HepG2 (cell line): ENCODE measurements around the gene IP6K3. TPM values are rescaled to one million over a fixed set of nuclear protein-coding genes. Genes with fewer than 3 reads are reported as not detected.

Experiments used
- ATAC-seq: fragments of 200-7000 bp; cut with Tn5 transposase; 3 replicates; pipeline ENCODE4 v1.9.1; 2020; ENCODE audit warnings: mild to moderate bottlenecking, moderate library complexity
- BruUV-seq: library from RNA; stranded (reverse); fragments of 400-500 nt; replicated peaks from 2 replicates; lab custom pipeline; 2021; lab: Mats Ljungman, UMichigan
- CTCF ChIA-PET: fragments of 300-600 bp; formaldehyde crosslinking; extraction: SDS; loops from one replicate; lab custom pipeline; 2021; ENCODE audit warnings: low total read pairs, inconsistent platforms, low intra/inter-chr PET ratio; lab: Yijun Ruan, JAX
- POLR2A ChIA-PET: fragments of 350-600 bp; sonication (Branson Sonifier 250); formaldehyde crosslinking; loops from one replicate; lab custom pipeline; 2020; ENCODE audit warnings: antibody characterized with exemption, inconsistent platforms; lab: Yijun Ruan, JAX
- DNase-seq: peaks from one replicate; pipeline ENCODE4 v3.0.0-alpha.2; 2015; ENCODE audit warnings: low spot score
- FAIRE-seq: peaks from 3 replicates; lab custom pipeline; 2011; peaks lifted over from hg19 to GRCh38; lab: Jason Lieb, UNC
- H2AFZ ChIP-seq: one replicate; pipeline ENCODE4 v1.6.1; 2011; ENCODE audit warnings: low read length, inconsistent platforms
- H3K27ac ChIP-seq: fragments of 300-600 bp; 3 replicates; pipeline ENCODE4 v1.8.0; 2011; ENCODE audit warnings: mixed run types, mild to moderate bottlenecking, mixed read lengths, low read length, inconsistent platforms; ENCODE audit not compliant: insufficient read depth; ENCODE audit errors: extremely low read length
- H3K27me3 ChIP-seq, 2 experiments: fragments of 200-600 bp in 1 of 2; 2 replicates in 1 of 2; 3 replicates in 1 of 2; pipeline versions ENCODE4 v1.6.0 to v1.8.0; 2011; ENCODE audit warnings: low read length in 2 of 2, mild to moderate bottlenecking in 2 of 2, moderate library complexity in 2 of 2, inconsistent platforms in 1 of 2; ENCODE audit not compliant: insufficient read depth in 2 of 2, control insufficient read depth in 1 of 2
- H3K36me3 ChIP-seq, 2 experiments: fragments of 200-600 bp in 1 of 2; replicated peaks in 1 of 2; 2 replicates in 1 of 2; 3 replicates in 1 of 2; pipeline versions ENCODE4 v1.5.1 to v1.8.0; 2011; ENCODE audit warnings: low read length in 2 of 2, inconsistent platforms in 1 of 2; ENCODE audit not compliant: insufficient read depth in 2 of 2, control insufficient read depth in 1 of 2
- H3K4me1 ChIP-seq: 2 replicates; pipeline ENCODE4 v1.5.1; 2012; ENCODE audit warnings: low read length, inconsistent platforms; ENCODE audit not compliant: insufficient read depth
- H3K4me2 ChIP-seq: 2 replicates; pipeline ENCODE4 v1.6.0; 2011; ENCODE audit warnings: low read depth, low read length, inconsistent platforms
- H3K4me3 ChIP-seq, 3 experiments: fragments of 200-600 bp in 1 of 3; sonication (generic), shearing (Covaris generic) in 1 of 3; replicated peaks in 1 of 3; 2 replicates each; pipeline ENCODE4 v1.5.1; 2011 to 2016; ENCODE audit warnings: low read length in 3 of 3, inconsistent platforms in 2 of 3, low read depth in 2 of 3, mild to moderate bottlenecking in 2 of 3, control low read depth in 1 of 3, mixed read lengths in 1 of 3; ENCODE audit not compliant: insufficient read depth in 1 of 3
- H3K79me2 ChIP-seq: one replicate; pipeline ENCODE4 v1.6.1; 2011; ENCODE audit warnings: low read length, inconsistent platforms; ENCODE audit not compliant: insufficient read depth
- H3K9ac ChIP-seq: 2 replicates; pipeline ENCODE4 v1.6.0; 2011; ENCODE audit warnings: mild to moderate bottlenecking, low read depth, low read length, inconsistent platforms; ENCODE audit not compliant: insufficient read depth
- H3K9me3 ChIP-seq: 2 replicates; pipeline ENCODE4 v1.5.1; 2012; ENCODE audit warnings: mild to moderate bottlenecking, low read length
- H4K20me1 ChIP-seq: 2 replicates; pipeline ENCODE4 v1.6.0; 2011; ENCODE audit warnings: inconsistent platforms, mild to moderate bottlenecking, low read length, moderate library complexity; ENCODE audit not compliant: insufficient read depth
- AGO2 ChIP-seq: fragments of 200-400 bp; formaldehyde crosslinking; optimal IDR thresholded peaks from 2 replicates; pipeline ENCODE3; 2017; ENCODE audit warnings: mild to moderate bottlenecking, low read depth, low read length, moderate library complexity
- CEBPG ChIP-seq: IDR thresholded peaks from 2 replicates; pipeline ENCODE4 v1.6.1; 2016
- RAD21 ChIP-seq: fragments of 450-650 bp; formaldehyde crosslinking; IDR thresholded peaks from 2 replicates; pipeline ENCODE4 v1.5.0; 2020; ENCODE audit warnings: mild to moderate bottlenecking
- SMC3 ChIP-seq: IDR thresholded peaks from 2 replicates; pipeline ENCODE4 v1.6.1; 2011; ENCODE audit warnings: low read length, improper control_type of control experiment
- STAG1 ChIP-seq: sonication (generic); formaldehyde crosslinking; IDR thresholded peaks from 2 replicates; pipeline ENCODE4 v1.4.0; 2020; ENCODE audit warnings: missing genetic modification reagents
- ZBTB42 ChIP-seq: sonication (generic); formaldehyde crosslinking; IDR thresholded peaks from 2 replicates; pipeline ENCODE4 v1.5.0; 2020; ENCODE audit warnings: mild to moderate bottlenecking, missing genetic modification reagents
- ZFAT ChIP-seq: sonication (generic); formaldehyde crosslinking; conservative IDR thresholded peaks from 2 replicates; pipeline ENCODE4 v1.8.1; 2023; ENCODE audit warnings: missing genetic modification reagents, inconsistent platforms
- ZFY ChIP-seq: sonication (generic); formaldehyde crosslinking; IDR thresholded peaks from 2 replicates; pipeline ENCODE4 v1.4.0; 2020; ENCODE audit warnings: missing genetic modification reagents
- ZNF776 ChIP-seq: sonication (generic); formaldehyde crosslinking; IDR thresholded peaks from 2 replicates; pipeline ENCODE4 v1.4.0; 2020; ENCODE audit warnings: mild to moderate bottlenecking, missing genetic modification reagents
- WGBS: methylation state at CpG from one replicate; pipeline ENCODE4 v1.1.6; 2017; ENCODE audit warnings: low lambda C conversion rate; 5-methylcytosine and 5-hydroxymethylcytosine counted together
- in situ Hi-C: cut with HindIII; loops from 2 replicates; pipeline ENCODE4 v1.10.0; 2017; ENCODE audit warnings: low pct_unique_long_range_greater_than_20kb; ENCODE audit not compliant: extremely low pct_ligation_motif_present
- intact Hi-C: fragments of 100-400 bp; cut with micrococcal nuclease; formaldehyde crosslinking; loops from one replicate; pipeline ENCODE4 v1.10.0; 2022; ENCODE audit not compliant: unreplicated experiment
- polyA plus RNA-seq, 8 experiments: library from polyadenylated mRNA; depleted of rRNA in 3 of 8; stranded (reverse) in 7 of 8; unstranded in 1 of 8; fragments of >200 nt; fragmentation: Illumina TruSeq in 4 of 8; extraction: Trizol in 4 of 8; gene quantifications; 2 replicates each; pipeline versions ENCODE4 v1.2.1 to v1.2.3, GENCODE V29; 2011 to 2016; ENCODE audit warnings: low read depth in 4 of 8, missing spikeins in 1 of 8, mixed read lengths in 1 of 8; ENCODE audit not compliant: insufficient read depth in 1 of 8
- total RNA-seq, 5 experiments: library from RNA; depleted of rRNA; stranded (reverse); fragments of >200 nt; fragmentation: Illumina TruSeq; extraction: Trizol; gene quantifications; 2 replicates each; pipeline ENCODE4 v1.2.3, GENCODE V29; 2016; ENCODE audit warnings: low read depth in 1 of 5
- TF ChIP-seq, protein P1 (sequence below): sonication (generic); formaldehyde crosslinking; IDR thresholded peaks from 2 replicates; pipeline ENCODE4 v1.4.0; 2020; ENCODE audit warnings: mild to moderate bottlenecking, missing genetic modification reagents
- TF ChIP-seq, protein P2 (sequence below): sonication (generic); formaldehyde crosslinking; IDR thresholded peaks from 2 replicates; pipeline ENCODE4 v1.5.1; 2020; ENCODE audit warnings: missing genetic modification reagents, mild to moderate bottlenecking, borderline replicate concordance

IP6K3 gene
- total and polyA plus RNA-seq, 2 of the 13 experiments (the other 11 are each of a cell fraction or from before 2014, with no cell fraction given), result 0.11 to 0.18 TPM

DNA sequence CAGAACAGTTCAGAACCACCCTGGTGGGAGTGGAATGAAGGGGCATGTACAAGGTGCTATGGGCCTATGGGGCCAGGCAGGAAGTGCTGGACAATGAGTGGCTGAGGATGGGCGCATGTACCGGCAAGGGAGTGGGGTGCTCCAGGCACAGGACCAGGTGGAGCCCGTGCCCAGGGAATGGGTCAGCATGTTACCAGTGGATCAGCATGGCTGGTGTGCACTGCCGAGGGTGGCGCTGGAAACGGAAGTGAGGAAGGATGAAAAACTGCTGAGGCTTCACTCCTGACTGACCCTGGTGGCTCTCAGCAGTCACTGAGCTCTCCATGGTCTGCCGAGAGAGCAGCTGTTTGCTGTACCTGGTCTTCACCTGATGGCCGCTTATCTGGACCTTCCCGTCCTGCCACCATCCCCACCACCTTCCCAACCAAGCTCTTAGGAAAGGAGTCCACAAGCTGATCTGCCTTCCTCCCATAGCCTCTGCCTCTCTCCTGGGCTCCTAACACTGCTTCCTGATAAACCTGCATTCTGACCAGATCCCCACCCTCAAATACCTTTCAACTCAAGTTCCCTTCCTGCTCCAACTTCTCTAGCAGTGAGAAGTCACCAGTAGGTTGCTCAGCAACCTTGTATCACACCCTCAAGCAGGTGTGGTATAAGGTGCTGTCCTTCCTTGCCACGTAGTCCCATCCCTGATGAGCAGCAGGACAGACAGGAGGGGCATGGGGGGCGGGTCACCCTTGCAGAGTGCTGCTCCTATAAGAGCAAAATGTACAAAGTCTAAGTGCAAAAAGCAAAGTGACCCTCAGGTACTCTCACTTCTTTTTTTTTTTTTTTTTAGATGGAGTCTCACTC lies 42.3 kb downstream of the IP6K3 start (continued):
- TF ChIP-seq AGO2, result peak; percentile 18

DNA sequence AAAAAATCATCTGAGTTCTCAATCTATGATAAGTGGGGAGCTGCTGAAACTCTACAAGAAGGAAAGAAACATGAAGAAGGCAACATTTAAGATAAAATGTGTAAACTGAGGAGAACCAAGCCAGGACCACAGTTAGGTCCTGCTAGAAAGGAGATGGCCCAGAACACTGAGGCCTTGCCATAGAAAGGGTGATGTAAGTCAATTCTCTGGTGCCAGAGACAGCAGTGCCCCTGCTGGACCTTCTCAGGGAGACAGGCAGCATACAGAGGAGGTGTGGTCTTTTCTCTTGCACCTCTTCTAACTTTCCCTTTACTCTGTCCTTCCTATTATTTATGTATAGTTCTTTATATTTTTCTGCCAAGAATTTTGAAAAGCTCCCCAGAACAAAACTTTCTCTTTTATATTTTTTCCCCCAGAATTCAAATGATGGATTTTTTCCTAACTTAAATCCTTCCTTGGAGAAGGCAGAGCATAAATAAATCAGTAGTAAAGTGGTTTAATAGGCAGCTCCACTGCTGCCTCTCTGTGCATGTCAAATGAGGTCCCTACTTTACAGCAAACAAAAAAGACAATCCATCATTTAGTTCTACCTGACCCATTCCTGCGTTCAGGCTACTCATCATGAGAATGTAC lies 44.2 kb downstream of the IP6K3 start:
- Histone ChIP-seq H3K4me1 (peaks cover 14% of the 10 kb centered on the region; the same call in 1 of the 2 replicates), H3K27ac (no peak overlapping the region), H4K20me1 (no peaks in the 10 kb centered on the region; the same call in 1 of the 2 replicates), H3K36me3 (peaks cover 18 to 41% of the 10 kb centered on the region in 2 experiments), H3K9ac (no peak overlapping the region), H3K4me3 (no peak overlapping the region), H3K4me2 (no peak overlapping the region), H2AFZ (no peak overlapping the region), H3K79me2 (no peaks in the 10 kb centered on the region), H3K9me3 (no peaks in the 10 kb centered on the region), H3K27me3 (no peaks in the 10 kb centered on the region)
- WGBS, result 93% methylated on average over 1 of the region's 1 CpG
- intact Hi-C loops, result loop anchor here (1.0 to 10.0 kb wide), 2 partner anchors 68 to 112 kb away; no protein-coding TSS in a partner anchor
- peak; percentile 92 for FAIRE-seq
- DNase-seq, result peak; percentile 67
- POLR2A ChIA-PET, result interaction anchor here (3.9 kb wide), 1 partner anchor 9 kb away, joined by 22 read pairs; the partner anchor contains the start of gene UQCC2
- BruUV-seq, result no TSS peak
- peak; percentile 93 for ATAC-seq
- in situ Hi-C loops, result loop anchor here (5.0 kb wide), 1 partner anchor 115 kb away; no protein-coding TSS in a partner anchor
- CTCF ChIA-PET, result interaction anchor here (1.5 to 4.7 kb wide), 2 partner anchors 112 to 117 kb away, joined by 4 to 19 read pairs; no protein-coding TSS in a partner anchor
- TF ChIP-seq RAD21 (CRISPR knock-in tag) (0 out of 2 replicates have a peak, but pooled peaks have one; percentile 13), ZFAT (CRISPR knock-in tag) (no peak), SMC3 (peak; percentile 29; the same call in 1 of the 2 replicates), ZNF776 (CRISPR knock-in tag) (no peak), STAG1 (CRISPR knock-in tag) (peak; percentile 65), ZFY (CRISPR knock-in tag) (peak; percentile 33; the same call in 1 of the 2 replicates), CEBPG (peak; percentile 35; the same call in 1 of the 2 replicates), ZBTB42 (CRISPR knock-in tag) (no peak)
- TF ChIP-seq, protein P1, sequence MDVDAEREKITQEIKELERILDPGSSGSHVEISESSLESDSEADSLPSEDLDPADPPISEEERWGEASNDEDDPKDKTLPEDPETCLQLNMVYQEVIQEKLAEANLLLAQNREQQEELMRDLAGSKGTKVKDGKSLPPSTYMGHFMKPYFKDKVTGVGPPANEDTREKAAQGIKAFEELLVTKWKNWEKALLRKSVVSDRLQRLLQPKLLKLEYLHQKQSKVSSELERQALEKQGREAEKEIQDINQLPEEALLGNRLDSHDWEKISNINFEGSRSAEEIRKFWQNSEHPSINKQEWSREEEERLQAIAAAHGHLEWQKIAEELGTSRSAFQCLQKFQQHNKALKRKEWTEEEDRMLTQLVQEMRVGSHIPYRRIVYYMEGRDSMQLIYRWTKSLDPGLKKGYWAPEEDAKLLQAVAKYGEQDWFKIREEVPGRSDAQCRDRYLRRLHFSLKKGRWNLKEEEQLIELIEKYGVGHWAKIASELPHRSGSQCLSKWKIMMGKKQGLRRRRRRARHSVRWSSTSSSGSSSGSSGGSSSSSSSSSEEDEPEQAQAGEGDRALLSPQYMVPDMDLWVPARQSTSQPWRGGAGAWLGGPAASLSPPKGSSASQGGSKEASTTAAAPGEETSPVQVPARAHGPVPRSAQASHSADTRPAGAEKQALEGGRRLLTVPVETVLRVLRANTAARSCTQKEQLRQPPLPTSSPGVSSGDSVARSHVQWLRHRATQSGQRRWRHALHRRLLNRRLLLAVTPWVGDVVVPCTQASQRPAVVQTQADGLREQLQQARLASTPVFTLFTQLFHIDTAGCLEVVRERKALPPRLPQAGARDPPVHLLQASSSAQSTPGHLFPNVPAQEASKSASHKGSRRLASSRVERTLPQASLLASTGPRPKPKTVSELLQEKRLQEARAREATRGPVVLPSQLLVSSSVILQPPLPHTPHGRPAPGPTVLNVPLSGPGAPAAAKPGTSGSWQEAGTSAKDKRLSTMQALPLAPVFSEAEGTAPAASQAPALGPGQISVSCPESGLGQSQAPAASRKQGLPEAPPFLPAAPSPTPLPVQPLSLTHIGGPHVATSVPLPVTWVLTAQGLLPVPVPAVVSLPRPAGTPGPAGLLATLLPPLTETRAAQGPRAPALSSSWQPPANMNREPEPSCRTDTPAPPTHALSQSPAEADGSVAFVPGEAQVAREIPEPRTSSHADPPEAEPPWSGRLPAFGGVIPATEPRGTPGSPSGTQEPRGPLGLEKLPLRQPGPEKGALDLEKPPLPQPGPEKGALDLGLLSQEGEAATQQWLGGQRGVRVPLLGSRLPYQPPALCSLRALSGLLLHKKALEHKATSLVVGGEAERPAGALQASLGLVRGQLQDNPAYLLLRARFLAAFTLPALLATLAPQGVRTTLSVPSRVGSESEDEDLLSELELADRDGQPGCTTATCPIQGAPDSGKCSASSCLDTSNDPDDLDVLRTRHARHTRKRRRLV (CRISPR knock-in tag), result no peak
- TF ChIP-seq, protein P2, sequence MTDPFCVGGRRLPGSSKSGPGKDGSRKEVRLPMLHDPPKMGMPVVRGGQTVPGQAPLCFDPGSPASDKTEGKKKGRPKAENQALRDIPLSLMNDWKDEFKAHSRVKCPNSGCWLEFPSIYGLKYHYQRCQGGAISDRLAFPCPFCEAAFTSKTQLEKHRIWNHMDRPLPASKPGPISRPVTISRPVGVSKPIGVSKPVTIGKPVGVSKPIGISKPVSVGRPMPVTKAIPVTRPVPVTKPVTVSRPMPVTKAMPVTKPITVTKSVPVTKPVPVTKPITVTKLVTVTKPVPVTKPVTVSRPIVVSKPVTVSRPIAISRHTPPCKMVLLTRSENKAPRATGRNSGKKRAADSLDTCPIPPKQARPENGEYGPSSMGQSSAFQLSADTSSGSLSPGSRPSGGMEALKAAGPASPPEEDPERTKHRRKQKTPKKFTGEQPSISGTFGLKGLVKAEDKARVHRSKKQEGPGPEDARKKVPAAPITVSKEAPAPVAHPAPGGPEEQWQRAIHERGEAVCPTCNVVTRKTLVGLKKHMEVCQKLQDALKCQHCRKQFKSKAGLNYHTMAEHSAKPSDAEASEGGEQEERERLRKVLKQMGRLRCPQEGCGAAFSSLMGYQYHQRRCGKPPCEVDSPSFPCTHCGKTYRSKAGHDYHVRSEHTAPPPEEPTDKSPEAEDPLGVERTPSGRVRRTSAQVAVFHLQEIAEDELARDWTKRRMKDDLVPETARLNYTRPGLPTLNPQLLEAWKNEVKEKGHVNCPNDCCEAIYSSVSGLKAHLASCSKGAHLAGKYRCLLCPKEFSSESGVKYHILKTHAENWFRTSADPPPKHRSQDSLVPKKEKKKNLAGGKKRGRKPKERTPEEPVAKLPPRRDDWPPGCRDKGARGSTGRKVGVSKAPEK (CRISPR knock-in tag), result no peak
